Activated CD4-positive, alpha-beta T cell treated with anti-CD3 and anti-CD28 coated beads for 48 hours (primary cell): Measurements from ENCODE around the gene UHRF1.
"Not testable (repeated sequence)": the region's sequence is repeated elsewhere in the genome, so short reads cannot be mapped to it uniquely, and the experiment has no call there.

Experiments
- DNase-seq: peaks from one replicate; pipeline ENCODE4 v3.0.0-alpha.2; 2020

Gene UHRF1

DNA sequence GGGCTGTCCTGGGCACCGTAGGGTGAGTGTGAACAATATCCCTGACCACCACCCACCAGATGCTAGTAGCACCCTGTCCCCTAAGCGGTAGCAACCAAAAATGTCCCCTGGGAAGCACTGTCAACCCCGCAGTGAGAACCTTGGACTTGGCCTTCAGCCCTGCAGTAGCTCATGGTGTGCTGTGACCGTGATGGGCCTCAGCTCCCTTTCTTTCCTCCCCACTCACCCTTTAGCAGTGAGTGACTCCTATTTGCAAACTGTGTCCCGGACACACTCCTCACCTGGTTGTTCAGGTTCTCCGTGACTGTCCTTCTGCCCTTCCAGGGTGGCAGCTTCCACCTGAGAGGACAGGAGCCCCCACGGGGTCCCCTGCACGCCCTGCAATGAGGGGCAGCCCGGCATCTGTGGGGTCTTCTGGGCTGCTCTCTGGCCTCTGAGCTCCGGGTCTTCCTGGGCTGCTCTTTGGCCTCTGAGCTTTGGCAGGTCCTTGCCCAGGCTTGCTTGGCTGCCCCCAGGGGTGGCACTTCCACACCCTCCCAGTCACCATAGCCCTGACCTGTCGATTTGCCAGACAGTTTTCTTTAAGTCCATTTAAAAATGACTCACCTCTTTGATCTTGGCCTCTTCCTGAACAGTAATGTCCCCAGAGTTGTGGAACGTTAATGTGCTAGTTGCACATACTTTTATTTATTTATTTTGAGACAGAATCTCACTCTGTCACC lies 63.4 kb downstream of the UHRF1 start:
- no peak for DNase-seq

DNA sequence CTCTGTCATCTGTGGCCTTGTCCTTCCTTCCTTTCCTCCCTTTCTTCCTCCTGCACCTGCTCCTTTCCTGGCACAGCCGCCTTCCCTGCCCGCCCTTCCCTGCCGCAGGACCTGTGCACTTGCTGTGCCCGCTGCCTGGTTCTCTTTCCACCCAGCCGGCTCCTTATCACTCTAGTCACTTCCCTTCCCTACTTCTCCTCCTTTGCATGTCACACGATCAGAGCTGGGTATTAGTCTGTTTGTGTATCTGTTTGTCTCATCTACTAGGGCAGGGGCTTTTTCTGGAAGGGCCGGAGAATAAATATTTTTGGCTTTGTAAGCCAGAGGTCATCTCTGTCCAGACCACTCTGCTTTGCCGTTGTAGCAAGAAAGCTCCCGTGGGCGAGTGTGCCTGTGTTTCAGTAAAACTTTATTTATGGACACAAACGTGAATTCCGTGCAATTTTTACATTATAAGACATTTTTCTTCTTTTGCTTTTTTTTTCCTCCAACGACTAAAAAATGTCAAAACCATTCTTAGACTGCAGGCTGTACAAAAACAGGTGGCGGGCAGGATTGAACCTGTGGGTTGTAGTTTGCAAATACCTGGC lies 65.7 kb downstream of the UHRF1 start:
- no peak for DNase-seq

DNA sequence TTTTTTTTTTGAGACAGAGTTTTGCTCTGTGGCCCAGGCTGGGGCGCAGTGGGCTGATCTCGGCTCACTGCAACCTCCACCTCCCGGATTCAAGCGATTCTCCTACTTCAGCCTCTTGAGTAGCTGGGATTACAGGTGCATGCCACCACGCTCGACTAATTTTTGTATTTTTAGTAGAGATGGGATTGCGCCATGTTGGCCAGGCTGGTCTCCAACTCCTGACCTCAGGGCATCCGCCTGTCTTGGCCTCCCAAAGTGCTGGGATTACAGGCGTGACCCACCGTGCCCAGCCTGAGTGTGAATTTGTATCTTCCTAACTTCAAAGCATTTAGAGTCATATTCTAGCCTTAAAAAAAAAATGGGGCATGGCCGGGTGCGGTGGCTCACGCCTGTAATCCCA lies 66.3 kb downstream of the UHRF1 start:
- DNase-seq: not testable (repeated sequence)

DNA sequence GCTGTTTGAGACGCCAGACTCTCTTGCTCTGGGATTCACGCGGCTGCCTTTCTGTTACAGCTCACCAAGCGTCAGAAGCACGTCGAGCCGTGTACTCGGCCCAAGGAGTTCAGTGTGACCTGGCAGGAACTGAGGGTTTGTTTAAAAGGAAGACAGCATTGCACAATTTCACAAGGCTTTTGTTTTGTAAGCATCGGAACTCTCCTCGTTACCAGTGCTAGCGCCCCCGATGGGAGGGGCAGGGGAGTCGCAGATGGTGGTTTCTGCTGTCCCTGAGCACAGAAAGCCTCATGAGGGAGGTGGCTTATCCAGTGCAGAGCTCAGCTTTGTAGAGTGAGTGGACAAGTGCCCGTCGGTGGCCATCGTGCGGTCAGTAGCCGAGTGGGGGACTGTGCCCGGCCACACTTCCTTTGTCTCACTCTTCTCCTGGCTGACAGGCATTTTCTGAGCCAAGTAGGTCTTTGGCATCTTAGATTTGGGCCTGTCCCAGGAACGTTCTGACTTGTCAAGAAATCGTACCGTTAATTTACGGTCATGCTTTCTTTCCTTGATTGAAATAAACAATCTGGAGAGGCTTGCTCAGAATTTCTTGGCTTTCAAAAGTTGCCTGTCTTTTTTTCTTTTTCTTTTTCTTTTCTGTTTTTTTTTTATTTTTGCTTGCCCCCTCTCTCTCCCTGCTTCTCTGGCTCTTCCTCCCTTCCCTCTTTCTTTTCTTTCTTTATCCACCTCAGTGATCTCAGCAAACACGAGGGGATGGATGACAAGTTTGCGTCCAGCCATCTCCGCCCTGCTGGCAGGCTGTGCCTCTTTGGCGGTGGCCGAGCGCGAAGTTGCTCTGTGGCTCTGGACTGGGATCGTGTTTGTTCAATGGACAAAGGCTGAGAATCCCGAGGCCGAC lies 67.3 kb downstream of the UHRF1 start:
- DNase-seq: no peak

DNA sequence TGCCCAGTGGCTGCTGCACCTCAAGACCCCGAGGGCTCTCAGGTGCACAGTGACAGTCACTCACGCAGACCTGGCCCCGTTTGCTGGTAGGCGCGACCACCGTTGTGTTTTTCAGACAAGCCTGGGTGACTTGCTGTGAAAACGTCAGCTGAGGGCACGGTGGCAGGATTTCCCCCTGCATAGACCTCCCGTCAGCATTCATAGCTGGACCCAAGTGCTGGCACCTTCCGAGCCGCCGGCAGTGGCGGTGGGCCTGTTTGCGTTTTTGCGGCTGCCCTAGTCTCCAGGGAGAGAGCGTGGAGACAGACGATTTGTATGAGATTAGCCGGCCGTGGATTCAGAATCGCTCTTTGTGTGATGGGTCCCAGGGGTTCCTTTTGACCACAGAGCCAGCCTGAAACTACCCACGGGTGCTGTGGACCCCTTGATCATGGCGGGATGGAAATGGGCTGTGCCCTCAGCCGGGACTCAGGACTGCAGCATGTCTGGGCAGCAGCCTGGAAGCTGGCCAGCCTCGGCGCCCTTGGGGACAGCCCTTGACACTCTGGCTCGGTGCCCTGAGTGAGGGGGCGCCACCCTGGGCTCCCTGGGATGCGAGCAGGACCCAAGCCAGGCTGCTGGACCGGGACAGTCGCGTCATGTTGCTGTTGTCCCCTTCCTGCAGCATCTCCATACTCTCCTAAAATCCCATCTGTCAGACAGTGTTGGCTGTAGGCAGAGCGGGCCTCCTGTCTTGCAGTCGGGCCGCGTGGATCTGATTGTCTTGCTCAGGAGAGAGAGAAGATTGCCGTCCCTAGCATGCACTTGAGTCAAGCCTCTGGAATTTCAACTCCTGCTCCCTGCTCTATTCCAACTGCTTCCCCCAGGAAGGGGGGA lies 68.2 kb downstream of the UHRF1 start:
- no peak for DNase-seq

DNA sequence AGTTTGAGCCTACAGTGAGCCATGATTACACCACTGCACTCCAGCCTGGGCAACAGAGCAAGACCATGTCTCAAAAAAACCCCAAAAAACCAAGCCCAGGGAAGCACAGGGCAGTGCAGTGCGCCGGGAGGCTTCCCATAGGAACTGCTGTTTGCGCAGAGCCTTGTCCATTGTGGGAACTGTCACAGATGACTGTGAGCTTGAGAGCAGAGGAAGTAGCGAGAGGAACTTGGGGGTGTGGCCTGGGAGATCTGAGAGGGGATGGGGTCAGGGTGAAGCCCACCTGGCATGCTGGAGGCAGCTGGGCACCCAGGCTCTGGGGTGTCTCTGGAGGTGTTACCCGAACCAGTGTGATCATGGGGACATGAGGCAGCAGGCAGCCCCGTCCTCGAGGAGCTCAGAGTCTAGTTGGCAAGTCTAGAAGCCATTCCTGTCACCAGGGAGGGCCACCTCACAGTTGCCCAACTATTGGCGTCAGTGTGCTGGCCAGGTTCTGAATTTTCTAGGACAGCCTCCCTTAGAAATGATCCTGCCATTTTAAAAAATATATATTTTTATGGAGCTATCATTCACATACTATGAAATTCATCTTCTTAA lies 70.0 kb downstream of the UHRF1 start:
- no peak for DNase-seq

DNA sequence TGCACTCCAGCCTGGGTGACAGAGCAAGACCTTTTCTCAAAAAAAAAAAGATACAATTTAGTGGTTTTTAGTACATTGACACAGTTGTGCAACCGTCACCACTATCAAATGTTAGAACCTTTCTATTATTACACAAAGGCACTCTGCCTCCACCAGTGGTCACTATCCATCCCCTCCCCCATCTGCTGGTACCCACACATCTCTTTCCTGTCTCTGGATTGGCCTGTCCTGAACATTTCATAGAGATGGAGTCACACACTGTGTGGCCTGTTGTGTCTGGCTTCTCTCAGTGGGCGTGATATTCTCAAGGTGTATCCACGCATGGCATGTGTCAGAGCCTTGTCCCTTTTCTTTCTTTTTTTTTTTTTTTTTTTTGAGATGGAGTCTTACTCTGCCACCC lies 70.8 kb downstream of the UHRF1 start:
- no peak for DNase-seq

DNA sequence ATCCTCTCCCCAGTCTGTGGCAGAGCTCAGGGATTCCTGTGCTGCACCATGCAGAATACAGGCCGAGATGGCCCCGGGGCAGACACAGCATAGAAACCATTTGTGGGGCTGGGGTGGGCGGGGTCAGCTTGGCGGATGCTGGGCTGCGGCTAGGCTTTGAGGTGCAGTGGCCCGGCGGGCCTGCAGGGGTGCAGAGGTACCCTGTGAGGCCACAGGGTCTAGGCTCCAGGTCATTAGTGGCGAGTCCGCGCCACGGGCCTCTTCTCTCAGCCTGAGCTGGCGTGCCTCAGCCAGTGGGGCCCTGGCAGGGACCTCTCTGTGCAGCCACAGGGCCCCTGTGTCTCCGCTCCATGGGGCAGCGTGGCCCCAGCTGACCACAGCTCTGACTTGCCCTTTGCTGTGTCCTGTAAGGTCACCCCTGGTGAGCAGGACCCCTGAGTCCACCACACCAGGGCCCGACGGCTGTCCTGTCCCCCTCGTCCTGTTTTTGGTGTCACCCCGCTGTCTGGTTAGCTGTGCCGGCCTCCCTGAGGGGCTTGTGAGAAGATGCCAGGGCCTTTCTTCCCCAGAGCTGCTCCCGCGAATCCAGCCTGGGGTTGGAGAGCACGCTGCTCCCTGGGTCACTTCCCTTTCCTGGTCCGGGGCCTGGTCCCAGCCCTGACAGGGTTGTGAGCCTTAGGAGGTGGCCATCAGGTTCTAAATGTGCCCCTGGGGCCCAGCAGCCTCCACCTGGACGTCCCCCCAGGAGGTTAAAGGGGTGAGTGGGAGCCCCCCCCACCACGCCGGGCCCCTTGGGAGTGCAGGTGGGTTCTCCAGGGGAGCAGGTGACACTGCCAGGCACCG lies 71.8 kb downstream of the UHRF1 start:
- DNase-seq: no peak

DNA sequence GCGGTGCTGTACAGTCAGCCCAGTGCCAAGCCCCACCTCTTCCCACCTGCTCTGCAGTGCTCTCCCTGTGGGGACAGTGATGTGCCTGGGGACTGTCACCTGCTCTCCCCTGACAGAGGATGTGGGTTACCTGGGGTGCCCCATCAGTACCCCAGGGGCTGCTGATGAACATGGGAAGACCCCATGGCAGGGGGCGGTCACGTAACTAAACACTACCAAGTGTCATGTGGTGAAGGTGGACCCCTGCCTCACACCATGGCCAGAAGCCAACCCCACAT lies 72.3 kb downstream of the UHRF1 start:
- DNase-seq: no peak

DNA sequence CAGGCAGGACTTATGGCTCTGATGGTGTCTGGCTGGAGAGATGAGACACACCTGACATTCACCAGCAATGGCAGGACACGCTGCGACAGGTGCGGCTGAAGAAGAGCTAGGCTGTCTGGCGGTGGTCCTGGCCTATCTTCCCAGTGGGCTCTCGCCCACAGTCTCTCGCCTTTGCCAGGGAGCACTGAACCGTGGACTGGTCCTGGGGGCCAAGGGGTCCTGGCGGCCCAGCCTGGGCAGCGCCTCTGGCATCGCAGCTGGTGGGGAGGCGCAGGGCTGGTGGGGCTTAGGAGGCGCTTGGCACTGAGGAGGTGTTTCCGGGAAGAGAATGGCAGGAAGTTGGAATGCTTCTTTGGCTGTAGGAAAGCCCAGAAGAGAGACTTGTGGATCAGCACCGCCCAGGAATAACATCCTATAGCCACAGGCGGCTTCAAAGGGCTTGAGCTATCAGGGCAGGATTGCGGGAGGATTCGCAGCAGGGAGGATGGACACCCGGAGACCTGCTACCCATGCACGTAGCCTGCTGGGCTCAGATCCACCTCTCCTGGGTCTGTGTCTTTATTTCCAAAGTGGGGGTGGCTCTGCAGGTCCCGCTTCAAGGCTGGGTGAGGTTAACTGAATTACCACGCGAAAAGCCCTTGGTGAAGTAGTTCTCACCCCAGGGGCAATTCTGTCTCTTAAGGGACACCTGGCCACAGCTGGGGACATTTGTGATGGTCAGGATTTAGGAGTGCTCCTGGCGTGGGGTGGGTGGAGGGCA lies 74.2 kb downstream of the UHRF1 start:
- DNase-seq: no peak

DNA sequence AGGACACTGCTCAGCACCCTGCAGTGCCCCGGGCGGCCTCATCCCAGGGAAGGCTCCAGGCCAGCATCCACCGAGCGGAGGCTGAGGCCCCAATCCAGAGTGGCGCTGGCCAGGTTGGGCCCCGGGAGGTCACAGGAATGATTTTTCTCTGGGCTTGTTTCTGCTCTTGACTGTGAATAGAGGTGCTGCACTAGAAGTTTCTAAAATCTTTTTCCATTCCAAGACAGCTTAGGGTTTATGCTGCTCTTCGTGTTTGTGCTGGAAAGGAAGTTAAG lies 74.7 kb downstream of the UHRF1 start:
- no peak for DNase-seq

DNA sequence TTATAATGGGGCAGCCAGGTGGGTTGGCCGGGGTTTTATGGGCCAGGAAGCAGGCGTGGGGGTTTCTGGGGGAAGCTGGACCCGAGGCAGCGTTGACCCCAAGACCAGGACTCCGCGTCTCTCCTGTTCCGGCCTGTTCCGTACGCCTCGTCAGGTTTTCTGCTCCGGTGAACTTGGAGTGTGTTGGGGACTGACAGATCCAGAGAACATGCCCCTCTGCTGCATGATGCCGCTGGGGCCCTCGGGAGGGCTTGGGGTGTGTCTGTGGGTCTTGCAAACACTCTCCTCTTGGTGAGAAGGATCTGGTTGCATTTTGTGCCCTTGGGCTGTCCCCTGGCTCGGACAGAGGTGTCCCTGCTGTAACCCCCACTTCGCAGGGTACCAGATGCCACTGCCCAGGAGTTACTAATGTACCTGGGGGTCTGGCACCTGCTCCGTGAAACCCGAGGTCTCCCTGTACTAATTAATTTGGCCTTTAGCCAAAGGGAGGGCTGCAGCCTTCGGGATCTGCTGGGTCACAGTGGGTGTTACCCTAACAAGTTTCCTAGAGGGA lies 75.2 kb downstream of the UHRF1 start:
- DNase-seq: no peak

DNA sequence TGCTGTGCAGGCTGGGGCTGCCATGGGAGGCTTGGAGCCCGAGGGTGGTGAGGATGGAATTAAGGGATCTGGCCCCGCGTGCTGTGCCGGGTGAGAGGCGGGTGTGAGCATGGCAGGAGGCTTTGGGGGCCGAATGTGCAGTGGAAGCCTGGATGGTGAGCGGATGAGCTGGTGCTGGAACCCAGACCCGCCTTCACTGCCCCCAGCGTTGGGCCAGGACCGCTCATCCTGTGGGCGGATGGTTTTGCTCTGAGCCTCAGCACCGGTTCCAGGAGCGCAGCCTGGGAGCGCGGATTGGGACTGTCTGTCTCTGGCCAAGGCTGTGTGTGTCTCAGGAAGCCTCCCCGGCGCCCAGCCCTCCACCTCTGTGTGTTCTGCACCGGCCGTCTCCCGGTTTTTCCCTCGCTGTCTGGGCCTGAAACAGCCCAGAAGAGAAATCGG lies 76.3 kb downstream of the UHRF1 start:
- DNase-seq: no peak

DNA sequence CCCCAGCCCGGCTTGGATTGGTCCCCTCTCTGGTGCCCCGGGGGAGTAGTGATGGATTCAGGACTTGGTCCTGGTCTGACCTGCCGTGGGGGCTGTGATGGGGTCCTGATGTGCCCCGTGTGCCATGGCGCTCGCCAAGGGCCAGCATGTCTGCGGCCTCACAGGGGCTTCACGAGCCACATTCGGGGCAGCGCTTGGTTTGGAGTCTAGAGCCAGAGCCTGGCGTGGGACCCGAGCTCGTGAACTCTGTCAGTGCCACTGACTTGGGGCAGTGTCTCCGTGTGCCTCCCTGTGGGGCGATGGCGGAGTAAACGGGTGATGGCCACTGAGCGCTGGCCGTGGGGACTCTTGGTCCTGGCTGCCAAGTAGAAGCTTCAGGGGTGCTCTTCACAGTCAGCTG lies 76.8 kb downstream of the UHRF1 start:
- DNase-seq: no peak

DNA sequence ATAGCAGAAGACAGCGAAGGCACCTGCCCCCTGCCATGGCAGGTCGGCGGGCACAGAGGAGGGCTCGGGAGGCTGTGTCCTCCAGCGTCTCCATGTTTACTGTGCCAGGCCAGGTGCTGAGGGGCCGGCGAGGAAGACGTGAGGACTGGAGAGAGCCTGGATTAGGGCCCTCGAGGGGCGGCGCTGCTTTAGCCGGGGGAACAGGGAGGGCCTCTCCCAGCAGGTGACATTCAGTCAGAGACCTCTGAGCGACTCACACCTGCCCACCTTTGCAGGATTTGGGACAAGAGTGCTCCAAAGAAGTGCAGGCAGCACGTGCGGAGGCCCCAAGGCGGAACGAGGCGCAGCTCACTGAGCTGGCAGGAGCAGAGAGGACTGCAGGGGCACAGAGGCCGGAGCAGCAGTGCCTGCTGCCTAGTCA lies 77.2 kb downstream of the UHRF1 start:
- DNase-seq: no peak

DNA sequence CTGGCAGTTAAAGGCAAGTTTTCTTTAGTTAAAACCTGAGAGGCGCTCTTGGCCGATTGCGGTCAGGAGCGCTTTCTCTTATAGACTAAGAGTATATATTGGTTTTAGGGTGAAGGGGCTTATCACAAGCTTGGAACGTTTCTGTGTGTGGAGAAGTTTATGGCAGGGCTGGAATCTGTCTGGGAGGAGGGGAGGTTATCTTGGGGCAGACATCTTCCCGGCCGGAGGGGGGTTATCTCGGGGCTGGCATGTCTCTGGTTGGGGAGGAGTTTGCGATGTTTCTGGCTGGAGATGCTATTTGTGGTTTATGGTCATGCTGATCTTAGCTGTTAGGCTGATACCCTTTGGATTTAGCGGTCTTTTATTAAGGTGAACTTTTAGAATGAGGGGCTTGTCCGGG lies 78.0 kb downstream of the UHRF1 start:
- DNase-seq: no peak

DNA sequence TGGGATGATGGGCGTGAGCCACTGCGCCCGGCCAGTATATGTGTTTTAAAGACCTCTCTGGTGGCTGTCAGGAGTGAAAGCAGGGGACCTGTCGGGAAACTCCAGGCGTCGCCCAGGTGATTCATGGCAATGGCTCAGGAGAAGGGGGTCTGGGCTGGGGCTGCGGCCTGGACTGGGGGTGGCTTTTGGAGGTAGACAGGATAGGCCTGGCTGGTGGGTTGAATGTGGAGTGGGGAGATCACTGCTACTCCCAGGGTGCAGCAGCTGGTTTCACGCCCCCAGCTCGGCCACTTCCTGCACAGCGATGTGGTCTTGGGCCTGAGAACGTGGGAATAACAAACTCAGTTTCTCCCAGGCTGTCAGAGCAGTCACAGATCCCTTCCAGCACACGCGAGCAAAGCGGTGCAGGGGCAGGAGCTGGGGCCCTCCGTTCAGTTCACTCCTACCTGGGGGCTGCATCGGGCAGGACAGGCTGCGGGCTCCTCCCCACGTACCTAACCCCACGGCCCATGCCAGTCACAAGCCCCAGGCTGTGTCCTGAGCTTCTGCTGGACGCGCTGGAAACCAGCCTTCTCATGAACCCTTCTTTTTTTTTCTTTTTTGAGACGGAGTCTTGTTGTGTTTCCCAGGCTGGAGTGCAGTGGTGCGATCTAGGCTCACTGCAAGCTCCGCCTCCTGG lies 78.5 kb downstream of the UHRF1 start:
- DNase-seq: no peak

DNA sequence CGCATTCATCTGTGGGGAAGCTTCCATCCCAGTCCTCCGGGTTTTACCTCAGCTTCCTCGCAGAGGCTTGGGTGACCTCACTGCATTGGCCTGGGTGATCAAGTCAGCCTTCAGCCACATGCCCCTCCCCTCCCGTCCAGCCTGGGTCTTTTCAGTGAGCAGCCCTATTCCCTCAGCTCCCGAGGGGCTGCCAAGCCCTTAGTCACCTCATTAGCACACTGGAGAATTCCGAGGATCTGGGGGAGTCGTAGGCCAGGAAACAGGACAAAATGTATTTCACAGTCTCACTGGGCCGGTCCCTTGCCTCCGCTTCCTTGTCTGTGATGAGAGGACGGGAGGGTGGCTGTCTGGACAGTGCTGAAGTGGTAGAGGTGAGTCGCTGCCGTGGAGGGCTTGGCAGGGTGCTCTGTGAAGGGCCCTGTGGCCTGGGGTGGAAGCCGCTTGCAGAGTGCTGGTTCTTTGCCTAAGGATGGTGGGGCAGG lies 79.5 kb downstream of the UHRF1 start:
- no peak for DNase-seq

DNA sequence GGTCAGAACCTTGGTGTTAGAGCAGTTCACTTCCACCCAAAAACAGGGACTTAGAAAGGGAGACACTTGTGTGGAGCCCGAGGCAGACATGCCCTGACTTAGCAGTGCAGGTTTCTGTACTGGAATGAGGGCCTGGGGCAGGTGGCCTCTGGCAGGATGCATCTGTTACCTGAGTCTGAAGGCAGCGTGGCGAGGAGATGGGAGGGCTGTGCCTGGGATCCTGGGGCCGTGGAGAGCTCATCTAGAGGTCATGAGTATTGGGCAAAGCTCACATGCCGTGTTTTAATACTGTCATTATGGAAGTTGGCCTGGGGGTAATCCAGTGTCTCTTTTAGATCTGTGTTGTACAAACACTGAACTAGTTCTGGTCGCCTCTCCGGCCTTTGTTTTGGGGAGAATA lies 81.0 kb downstream of the UHRF1 start:
- no peak for DNase-seq

DNA sequence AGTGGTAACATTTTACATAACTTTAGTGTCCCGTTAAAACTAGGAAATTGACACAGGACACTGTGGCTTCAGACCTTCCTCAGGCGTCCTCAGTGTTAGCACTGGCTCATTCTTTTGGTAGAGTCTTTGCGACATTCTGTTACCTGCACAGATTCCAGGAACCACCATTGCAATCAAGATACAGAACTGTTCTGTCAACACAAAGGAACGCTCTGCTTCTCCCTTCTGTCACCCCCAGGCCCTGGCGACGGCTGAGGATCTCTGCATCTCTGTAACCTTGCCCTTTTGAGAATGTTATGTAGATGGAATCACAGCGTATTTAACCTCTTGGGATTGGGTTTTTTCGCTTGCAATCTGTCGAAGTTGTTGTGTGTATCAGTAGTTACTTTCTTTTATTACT lies 82.2 kb downstream of the UHRF1 start:
- DNase-seq: no peak
